ENCODE data around the gene TBC1D10B. TPM values are rescaled to one million over a fixed set of nuclear protein-coding genes. Genes with fewer than 3 reads are reported as not detected.

TBC1D10B gene
- total RNA-seq, 4 donors from 2014 or later: 20.7 to 50.1 (median 29.9) TPM

GRCh38 chr16:30376461-30376902, 6.2 kb upstream of the TBC1D10B start:
- intact Hi-C loops (cut with DNase I; ENCODE audit: low total_unique reads): no loop called here
- no peak for DNase-seq

GRCh38 chr16:30375864-30376263, 5.6 kb upstream of the TBC1D10B start:
- intact Hi-C loops (cut with DNase I; ENCODE audit: low total_unique reads): no loop called here

More at GRCh38 chr16:30376461-30376902, 6.2 kb upstream of the TBC1D10B start:
- no peaks in the 10 kb centered on the region for H3K9me3 ChIP-seq
- H3K27ac ChIP-seq: peak overlapping the region; percentile 100
- TF ChIP-seq POLR2A (IDR thresholded peaks at IDR 0.05): no peak
- TF ChIP-seq CTCF (IDR thresholded peaks at IDR 0.05): no peak
- no peaks in the 10 kb centered on the region for H3K4me1 ChIP-seq
- H3K27me3 ChIP-seq: no peaks in the 10 kb centered on the region
- H3K4me3 ChIP-seq: no peak overlapping the region
- no peaks in the 10 kb centered on the region for H3K36me3 ChIP-seq

GRCh38 chr16:30374538-30374937, 4.2 kb upstream of the TBC1D10B start, which contains the start of gene MYL11:
TSS of gene MYL11 (plus strand) at chr16:30374802. CDS start at chr16:30374858, 56 bp downstream.
- TF ChIP-seq POLR2A (IDR thresholded peaks at IDR 0.05) (no peak), CTCF (IDR thresholded peaks at IDR 0.05) (no peak)
- Histone ChIP-seq H3K27me3 (no peaks in the 10 kb centered on the region), H3K4me3 (no peak within 1 kb of the TSS), H3K36me3 (no peaks in the 10 kb centered on the region), H3K4me1 (no peaks in the 10 kb centered on the region), H3K9me3 (no peaks in the 10 kb centered on the region), H3K27ac (no peak within 1 kb of the TSS)
- intact Hi-C loops (cut with DNase I; ENCODE audit: low total_unique reads): no loop called here
- DNase-seq: no peak

More at GRCh38 chr16:30375864-30376263, 5.6 kb upstream of the TBC1D10B start:
- TF ChIP-seq POLR2A (IDR thresholded peaks at IDR 0.05): no peak
- no peak for TF ChIP-seq CTCF (IDR thresholded peaks at IDR 0.05)
- H3K27me3 ChIP-seq: no peaks in the 10 kb centered on the region
- H3K27ac ChIP-seq: peak overlapping the region in 1 of 2 donors; percentile 100
- H3K9me3 ChIP-seq: no peaks in the 10 kb centered on the region
- no peak overlapping the region for H3K4me3 ChIP-seq
- DNase-seq: no peak
- H3K4me1 ChIP-seq: no peaks in the 10 kb centered on the region
- no peaks in the 10 kb centered on the region for H3K36me3 ChIP-seq

- no peak overlapping the region for H3K27ac ChIP-seq
- H3K9me3 ChIP-seq: no peaks in the 10 kb centered on the region
- no peaks in the 10 kb centered on the region for H3K36me3 ChIP-seq
- no peak for DNase-seq
- intact Hi-C loops (cut with DNase I; ENCODE audit: low total_unique reads): no loop called here
- no peak overlapping the region for H3K4me3 ChIP-seq
- no peaks in the 10 kb centered on the region for H3K27me3 ChIP-seq
- TF ChIP-seq CTCF (IDR thresholded peaks at IDR 0.05) (no peak), POLR2A (IDR thresholded peaks at IDR 0.05) (no peak)
- peaks cover 0 to 1% of the 10 kb centered on the region in 2 donors for H3K4me1 ChIP-seq
Observed at GRCh38 chr16:30372725-30373124, 2.4 kb upstream of the TBC1D10B start.

GRCh38 chr16:30372038-30372712, 1.9 kb upstream of the TBC1D10B start:
- intact Hi-C loops (cut with DNase I; ENCODE audit: low total_unique reads): no loop called here
- no peak for DNase-seq
- H3K4me1 ChIP-seq: peaks cover 0 to 7% of the 10 kb centered on the region in 2 donors
- no peak overlapping the region for H3K4me3 ChIP-seq
- TF ChIP-seq POLR2A (IDR thresholded peaks at IDR 0.05) (no peak), CTCF (IDR thresholded peaks at IDR 0.05) (no peak)
- no peaks in the 10 kb centered on the region for H3K27me3 ChIP-seq
- H3K9me3 ChIP-seq: no peaks in the 10 kb centered on the region
- no peaks in the 10 kb centered on the region for H3K36me3 ChIP-seq
- H3K27ac ChIP-seq: peak overlapping the region in 1 of 2 donors; percentile 97

Measured in uterus (tissue), 4 donors.